Activated CD8-positive, alpha-beta memory T cell treated with anti-CD3 and anti-CD28 coated beads, Interleukin-2, amount 10 ng/mL, durations not matched to agents 7 days and 5 days (primary cell): ENCODE measurements around the gene TOMM40L. TPM values are rescaled to one million over a fixed set of nuclear protein-coding genes. Genes with fewer than 3 reads are reported as not detected.
A peak's percentile ranks its signal among the peaks of the same experiment; 100 is the strongest.
"Not testable (repeated sequence)": the region's sequence is repeated elsewhere in the genome, so short reads cannot be mapped to it uniquely, and the experiment has no call there.

Source experiments
- ATAC-seq: fragments of 150-1000 bp; cut with Tn5 transposase; one replicate; pipeline ENCODE4 v1.10.0; 2021; ENCODE audit warnings: moderate library complexity
- CTCF ChIA-PET: fragments of 350-600 bp; sonication (Branson Sonifier 250); formaldehyde crosslinking; loops from one replicate; lab custom pipeline; 2021; ENCODE audit warnings: antibody characterized with exemption; lab: Charles Lee
- DNase-seq: peaks from one replicate; pipeline ENCODE4 v3.0.0-alpha.2; 2020
- H3K27ac Mint-ChIP-seq: one replicate; pipeline ENCODE4 v1.8.0; 2021; ENCODE audit warnings: mild to moderate bottlenecking, mixed read lengths
- H3K27me3 Mint-ChIP-seq: one replicate; pipeline ENCODE4 v1.8.0; 2021; ENCODE audit warnings: mixed read lengths
- H3K36me3 Mint-ChIP-seq: one replicate; pipeline ENCODE4 v1.8.0; 2021; ENCODE audit warnings: mild to moderate bottlenecking, mixed read lengths
- H3K4me1 Mint-ChIP-seq: one replicate; pipeline ENCODE4 v1.8.0; 2021; ENCODE audit warnings: mixed read lengths
- H3K4me3 Mint-ChIP-seq: one replicate; pipeline ENCODE4 v1.8.0; 2021; ENCODE audit warnings: mild to moderate bottlenecking, moderate library complexity, mixed read lengths
- H3K9me3 Mint-ChIP-seq: one replicate; pipeline ENCODE4 v1.8.0; 2022; ENCODE audit warnings: low read depth, mixed read lengths
- total RNA-seq, 2 experiments: library from RNA; stranded (reverse); gene quantifications; one replicate each; pipeline ENCODE4 v1.2.3, GENCODE V29; 2021

Gene TOMM40L
- total RNA-seq, 2 experiments from 2014 or later = 19.4 to 27.6 TPM

DNA sequence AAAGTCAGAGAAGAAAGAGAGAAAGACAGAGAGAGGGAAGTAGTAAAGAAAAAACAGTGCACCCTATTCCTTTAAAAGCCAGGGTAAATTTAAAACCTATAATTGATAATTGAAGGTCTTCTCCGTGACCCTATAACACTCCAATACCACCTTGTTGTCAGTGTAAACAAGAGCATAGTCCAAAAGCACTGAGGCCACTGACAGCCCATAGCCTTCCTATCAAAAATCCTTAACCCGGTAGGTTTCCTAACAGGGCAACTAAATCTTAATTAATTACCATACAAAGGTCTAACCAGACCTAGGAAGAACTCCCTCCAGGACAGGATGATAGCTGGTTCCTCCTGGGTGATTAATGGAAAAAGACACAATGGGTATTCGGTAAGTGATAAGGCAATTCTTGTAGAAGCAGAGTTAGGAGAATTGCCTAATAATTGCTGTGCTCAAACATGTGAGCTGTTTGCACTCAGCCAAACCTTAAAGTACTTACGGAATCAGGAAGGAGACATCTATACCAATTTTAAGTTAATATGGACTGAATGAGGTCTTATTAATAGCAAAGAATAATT is 30.2 kb downstream of the TOMM40L start:
- not testable (repeated sequence) for H3K27ac Mint-ChIP-seq

GRCh38 chr1:161257109-161257508 is 31.2 kb downstream of the TOMM40L start:
- CTCF ChIA-PET, H3K36me3 Mint-ChIP-seq, H3K4me3 Mint-ChIP-seq, DNase-seq, ATAC-seq, H3K27ac Mint-ChIP-seq: not testable (repeated sequence)
- Mint-ChIP-seq H3K9me3 (peaks cover 13% of the 10 kb centered on the region), H3K27me3 (peaks cover 54% of the 10 kb centered on the region), H3K4me1 (peaks cover 14% of the 10 kb centered on the region)

More for the DNA sequence above, 30.2 kb downstream of the TOMM40L start:
- DNase-seq, H3K36me3 Mint-ChIP-seq, ATAC-seq, CTCF ChIA-PET, H3K4me3 Mint-ChIP-seq: not testable (repeated sequence)
- peaks cover 14% of the 10 kb centered on the region for H3K4me1 Mint-ChIP-seq
- peaks cover 46% of the 10 kb centered on the region for H3K27me3 Mint-ChIP-seq
- peaks cover 13% of the 10 kb centered on the region for H3K9me3 Mint-ChIP-seq

DNA sequence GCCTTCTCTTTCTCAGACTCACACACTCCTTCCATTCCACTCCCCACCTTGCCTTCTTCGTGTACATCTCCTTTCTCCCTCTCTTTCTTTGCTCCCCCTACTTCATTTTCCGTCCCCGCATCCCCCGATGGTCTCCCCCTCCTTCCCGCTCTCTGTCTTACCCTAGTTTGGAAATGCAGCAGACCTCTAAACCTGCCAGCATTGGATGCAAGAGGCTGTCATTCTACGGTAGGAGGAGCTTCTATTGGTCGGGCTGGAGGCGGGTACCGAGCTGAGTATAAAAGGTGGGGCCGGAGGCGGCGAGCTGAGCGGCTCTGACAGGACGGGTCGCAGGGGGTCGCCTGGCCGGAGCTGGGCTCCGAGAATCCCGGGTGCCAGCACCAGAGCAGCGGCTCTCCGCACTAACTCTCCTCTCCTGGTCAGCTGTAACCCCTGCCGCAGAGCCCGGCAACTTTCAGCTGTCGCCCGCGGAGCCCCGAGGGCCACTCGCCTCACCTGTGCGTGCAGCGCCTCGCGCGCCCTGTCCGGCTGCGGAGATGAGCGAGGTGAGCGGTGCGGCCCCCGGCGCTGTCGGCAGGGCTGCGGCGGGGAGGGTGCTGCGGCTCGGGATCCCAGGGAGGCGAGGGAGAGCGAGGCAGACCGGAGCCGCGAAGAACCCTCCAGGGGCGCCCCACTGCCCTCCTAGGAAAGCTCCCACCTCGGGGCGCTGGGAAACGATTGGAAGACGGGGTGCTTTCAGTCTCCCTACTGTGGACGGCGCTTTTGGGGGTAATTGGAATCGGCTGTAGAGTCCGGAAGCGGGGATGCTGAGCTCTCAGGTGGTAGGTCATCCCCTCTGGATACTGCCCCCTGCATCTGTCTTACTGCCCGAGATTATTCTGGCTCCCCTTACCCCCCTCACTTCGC is 32.8 kb downstream of the TOMM40L start, which contains the start of gene PCP4L1:
Gene PCP4L1, plus strand, starts transcription at position 307 of the 906 bp plus-strand sequence. Its CDS starts 230 bp downstream, at position 537.
- CTCF ChIA-PET = interaction anchor here (0.6 to 3.5 kb wide), 5 partner anchors 29 to 154 kb away, joined by 3 to 23 read pairs (median 3); partner anchors contain the start of gene NDUFS2
- DNase-seq (peak; percentile 60), ATAC-seq (peak; percentile 90)
- Mint-ChIP-seq H3K36me3 (peaks cover 8% of the 10 kb centered on the region), H3K4me3 (peak within 1 kb of the TSS; percentile 53), H3K4me1 (peaks cover 14% of the 10 kb centered on the region), H3K27ac (no peak within 1 kb of the TSS), H3K9me3 (peaks cover 13% of the 10 kb centered on the region), H3K27me3 (peaks cover 60% of the 10 kb centered on the region)

DNA sequence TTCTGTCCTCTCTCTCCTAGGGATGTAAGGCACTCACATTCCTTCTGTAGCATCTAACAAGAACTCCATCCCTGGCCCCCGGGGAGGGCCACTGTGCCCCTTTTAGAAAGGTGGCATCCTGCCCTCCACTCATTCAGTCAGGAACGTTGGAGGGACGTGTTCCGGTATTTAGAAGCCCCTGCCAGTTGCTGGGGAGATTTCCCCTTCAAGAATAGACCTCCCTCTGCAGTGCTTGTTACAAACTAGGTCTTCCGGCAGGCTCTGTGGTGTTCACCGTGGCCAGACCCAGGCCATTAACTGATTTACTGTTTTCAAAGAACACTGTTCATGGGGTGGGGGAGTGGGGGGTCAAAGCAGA is 33.5 kb downstream of the TOMM40L start:
- Mint-ChIP-seq H3K27me3 (peaks cover 60% of the 10 kb centered on the region), H3K36me3 (peaks cover 8% of the 10 kb centered on the region), H3K4me3 (peak overlapping the region; percentile 53), H3K4me1 (peaks cover 14% of the 10 kb centered on the region), H3K9me3 (peaks cover 13% of the 10 kb centered on the region), H3K27ac (no peak overlapping the region)
- CTCF ChIA-PET = interaction anchor here (0.6 to 3.5 kb wide), 4 partner anchors 29 to 123 kb away, joined by 3 to 23 read pairs (median 4); no protein-coding TSS in a partner anchor
- DNase-seq (no peak), ATAC-seq (no peak)

DNA sequence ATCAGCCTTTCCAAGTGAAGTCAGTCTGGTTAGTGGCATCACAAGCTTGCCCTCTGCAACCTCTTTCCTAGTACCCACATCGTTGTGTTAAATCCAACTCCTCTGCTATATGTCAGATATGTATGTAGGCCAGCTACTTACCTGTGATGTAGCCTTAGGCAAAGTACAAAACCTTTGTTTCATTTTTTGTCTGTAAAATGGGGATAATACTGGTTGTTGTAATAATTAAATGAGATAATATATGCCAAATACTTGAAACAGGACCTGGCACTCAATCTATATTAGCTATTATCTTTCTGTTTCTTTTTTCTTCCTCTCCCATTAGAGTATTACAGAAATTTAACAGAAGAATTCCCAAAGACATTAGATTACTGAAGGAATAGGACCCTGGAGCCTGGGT is 33.9 kb downstream of the TOMM40L start:
- DNase-seq (no peak), ATAC-seq (no peak)
- H3K36me3 Mint-ChIP-seq = peaks cover 8% of the 10 kb centered on the region
- no peak overlapping the region for H3K27ac Mint-ChIP-seq
- H3K4me1 Mint-ChIP-seq = peaks cover 14% of the 10 kb centered on the region
- H3K9me3 Mint-ChIP-seq = peaks cover 13% of the 10 kb centered on the region
- peaks cover 62% of the 10 kb centered on the region for H3K27me3 Mint-ChIP-seq
- no peak overlapping the region for H3K4me3 Mint-ChIP-seq
- CTCF ChIA-PET = interaction anchor here (0.6 to 3.5 kb wide), 4 partner anchors 29 to 123 kb away, joined by 3 to 23 read pairs (median 4); no protein-coding TSS in a partner anchor

- Mint-ChIP-seq H3K4me1 (peaks cover 14% of the 10 kb centered on the region), H3K27me3 (peaks cover 66% of the 10 kb centered on the region), H3K36me3 (peaks cover 8% of the 10 kb centered on the region), H3K4me3 (no peak overlapping the region), H3K27ac (no peak overlapping the region), H3K9me3 (peaks cover 13% of the 10 kb centered on the region)
- CTCF ChIA-PET = interaction anchor here (1.1 to 3.5 kb wide), 4 partner anchors 30 to 122 kb away, joined by 3 to 23 read pairs (median 4); partner anchors contain the start of gene TOMM40L
- DNase-seq (no peak), ATAC-seq (no peak)
These were observed 34.8 kb downstream of the TOMM40L start for GRCh38 chr1:161260376-161261260.

DNA sequence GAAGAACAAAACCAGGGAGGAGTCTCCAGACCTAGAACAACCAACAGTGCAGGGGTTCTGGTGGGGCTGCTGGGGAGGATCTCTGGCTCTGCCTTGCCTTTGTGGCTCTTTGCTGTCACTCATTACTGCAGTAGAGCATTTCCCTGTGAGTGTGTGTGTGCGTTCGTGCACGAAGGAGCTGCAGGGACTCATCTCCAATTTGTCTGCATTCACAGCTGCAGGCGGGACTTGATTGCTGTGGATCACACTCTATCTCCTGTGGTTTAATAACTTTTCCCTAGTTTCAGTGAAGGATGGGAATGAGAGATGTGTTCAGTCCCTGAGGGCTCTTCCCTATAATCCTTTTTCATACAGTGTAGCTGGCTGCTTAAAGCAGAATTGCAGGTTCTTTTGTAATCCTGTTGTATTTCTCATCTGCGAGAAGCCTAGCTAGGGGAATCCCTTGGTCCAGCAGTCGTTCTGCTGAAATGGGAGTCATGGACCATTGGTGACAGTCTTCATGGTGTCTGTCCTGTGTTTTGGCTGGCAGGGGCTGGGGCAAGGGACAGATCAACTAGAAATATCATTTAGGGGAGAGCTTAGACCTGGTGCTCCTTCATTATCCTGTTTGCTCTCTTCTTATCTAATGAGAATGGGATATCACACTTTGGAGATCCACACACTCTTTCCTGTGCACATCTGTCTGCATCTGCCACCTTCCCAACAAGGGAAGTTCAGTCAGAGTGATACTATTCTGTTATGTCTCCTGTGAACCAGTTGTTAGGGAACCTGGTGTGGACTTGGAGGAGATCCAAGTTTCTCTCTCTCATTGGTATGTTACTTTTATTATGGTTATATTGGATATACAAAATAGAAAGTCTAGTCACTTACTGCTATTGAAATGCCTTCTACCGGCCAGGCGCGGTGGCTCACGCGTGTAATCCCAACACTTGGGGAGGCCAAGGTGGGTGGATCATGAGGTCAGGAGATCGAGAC is 35.7 kb downstream of the TOMM40L start:
- H3K27me3 Mint-ChIP-seq = peaks cover 60% of the 10 kb centered on the region
- peaks cover 8% of the 10 kb centered on the region for H3K36me3 Mint-ChIP-seq
- DNase-seq = no peak

DNA sequence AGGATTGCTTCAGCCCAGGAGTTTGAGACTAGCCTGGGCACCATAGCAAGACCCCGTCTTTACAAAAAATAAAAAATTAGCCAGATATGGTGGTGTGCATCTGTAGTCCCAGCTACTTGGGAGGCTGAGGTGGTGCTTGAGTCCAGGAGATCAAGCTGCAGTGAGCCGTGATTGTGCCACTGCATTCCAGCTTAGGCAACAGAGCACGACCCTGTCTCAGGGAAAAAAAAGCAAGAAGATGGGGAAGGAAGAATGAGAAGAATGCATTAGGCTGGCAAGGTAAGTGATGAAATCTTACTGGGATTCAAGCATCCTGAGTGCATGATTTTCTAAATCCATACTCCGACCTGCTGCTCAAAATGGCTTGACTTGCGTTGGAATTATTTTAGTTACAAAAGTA is 39.4 kb downstream of the TOMM40L start:
- Mint-ChIP-seq H3K27ac (no peak overlapping the region), H3K4me1 (peaks cover 3% of the 10 kb centered on the region), H3K27me3 (peaks cover 31% of the 10 kb centered on the region), H3K36me3 (no peaks in the 10 kb centered on the region), H3K4me3 (no peak overlapping the region), H3K9me3 (no peaks in the 10 kb centered on the region)
- DNase-seq (no peak), ATAC-seq (no peak)
- CTCF ChIA-PET = interaction anchor here (1.0 kb wide), 1 partner anchor 19 kb away, joined by 3 read pairs; no protein-coding TSS in a partner anchor

More for the DNA sequence above, 35.7 kb downstream of the TOMM40L start:
- peaks cover 13% of the 10 kb centered on the region for H3K9me3 Mint-ChIP-seq
- no peak for ATAC-seq
- peaks cover 14% of the 10 kb centered on the region for H3K4me1 Mint-ChIP-seq
- H3K27ac Mint-ChIP-seq = no peak overlapping the region
- H3K4me3 Mint-ChIP-seq = no peak overlapping the region
- CTCF ChIA-PET = interaction anchor here (1.1 to 3.5 kb wide), 3 partner anchors 30 to 121 kb away, joined by 3 to 23 read pairs (median 3); partner anchors contain the start of gene TOMM40L

GRCh38 chr1:161266202-161266601 is 40.3 kb downstream of the TOMM40L start:
- no peak overlapping the region for H3K4me3 Mint-ChIP-seq
- H3K9me3 Mint-ChIP-seq = no peaks in the 10 kb centered on the region
- no peaks in the 10 kb centered on the region for H3K36me3 Mint-ChIP-seq
- peaks cover 3% of the 10 kb centered on the region for H3K4me1 Mint-ChIP-seq
- no peak for ATAC-seq
- no peak for DNase-seq
- H3K27ac Mint-ChIP-seq = no peak overlapping the region
- CTCF ChIA-PET = interaction anchor here (1.0 kb wide), 1 partner anchor 18 kb away, joined by 3 read pairs; no protein-coding TSS in a partner anchor
- peaks cover 23% of the 10 kb centered on the region for H3K27me3 Mint-ChIP-seq

GRCh38 chr1:161266836-161267235 is 41.0 kb downstream of the TOMM40L start:
- Mint-ChIP-seq H3K36me3 (no peaks in the 10 kb centered on the region), H3K4me1 (peaks cover 3% of the 10 kb centered on the region), H3K4me3 (no peak overlapping the region), H3K27me3 (peaks cover 19% of the 10 kb centered on the region), H3K9me3 (no peaks in the 10 kb centered on the region), H3K27ac (no peak overlapping the region)
- CTCF ChIA-PET = no interaction called here
- DNase-seq (no peak), ATAC-seq (no peak)

DNA sequence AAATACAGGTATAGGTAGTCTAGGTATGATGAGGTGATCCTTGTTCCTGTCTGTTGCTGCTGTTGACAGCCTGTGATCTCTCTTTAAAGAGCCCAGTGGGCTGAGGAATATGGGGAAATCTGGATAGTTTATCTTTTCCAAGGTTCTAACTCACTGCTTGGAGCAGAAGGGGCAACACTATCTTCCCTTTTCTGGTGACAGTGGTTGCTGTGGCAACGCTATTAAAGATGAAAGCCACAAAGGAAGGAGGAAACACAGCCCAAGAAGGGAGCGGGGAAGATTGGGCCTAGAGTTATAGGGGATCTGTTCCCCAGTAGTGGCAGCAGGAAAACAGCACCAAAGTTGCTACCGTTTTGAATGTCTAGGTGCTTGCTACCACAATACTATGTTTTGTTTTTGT is 41.5 kb downstream of the TOMM40L start:
- H3K36me3 Mint-ChIP-seq = no peaks in the 10 kb centered on the region
- peaks cover 3% of the 10 kb centered on the region for H3K4me1 Mint-ChIP-seq
- H3K27me3 Mint-ChIP-seq = peaks cover 20% of the 10 kb centered on the region
- H3K27ac Mint-ChIP-seq = no peak overlapping the region
- CTCF ChIA-PET = no interaction called here
- no peak for ATAC-seq
- H3K9me3 Mint-ChIP-seq = no peaks in the 10 kb centered on the region
- H3K4me3 Mint-ChIP-seq = no peak overlapping the region
- no peak for DNase-seq

- Mint-ChIP-seq H3K4me3 (no peak overlapping the region), H3K27me3 (peaks cover 32% of the 10 kb centered on the region)
These were observed 47.5 kb downstream of the TOMM40L start for GRCh38 chr1:161273402-161273801.

More at GRCh38 chr1:161273402-161273801, 47.5 kb downstream of the TOMM40L start:
- H3K36me3 Mint-ChIP-seq = no peaks in the 10 kb centered on the region
- H3K4me1 Mint-ChIP-seq = no peaks in the 10 kb centered on the region
- H3K9me3 Mint-ChIP-seq = no peaks in the 10 kb centered on the region
- DNase-seq (no peak), ATAC-seq (no peak)
- CTCF ChIA-PET = no interaction called here
- H3K27ac Mint-ChIP-seq = no peak overlapping the region
